Peyer's patch (tissue), 4 donors: ENCODE measurements around the gene HIC2.
"Not testable (repeated sequence)": the region's sequence is repeated elsewhere in the genome, so short reads cannot be mapped to it uniquely, and the experiment has no call there.

Source experiments
- POLR2A ChIP-seq, 2 donors: fragments of 450-650 bp; IDR thresholded peaks; one replicate each; pipeline ENCODE4 v1.5.1; 2017; ENCODE audit warnings: antibody characterized with exemption in 2 of 2, mild to moderate bottlenecking in 2 of 2, moderate library complexity in 2 of 2
- TF ChIP-seq, protein P1 (sequence below), 6 experiments: fragments of 450-650 bp in 4 of 6; fragments of 200-600 bp in 2 of 6; sonication (generic) in 1 of 6; IDR thresholded peaks; one replicate each; pipeline ENCODE4 v1.5.1; 2017 to 2019; ENCODE audit warnings: antibody characterized with exemption in 6 of 6, mild to moderate bottlenecking in 3 of 6, moderate library complexity in 1 of 6

DNA sequence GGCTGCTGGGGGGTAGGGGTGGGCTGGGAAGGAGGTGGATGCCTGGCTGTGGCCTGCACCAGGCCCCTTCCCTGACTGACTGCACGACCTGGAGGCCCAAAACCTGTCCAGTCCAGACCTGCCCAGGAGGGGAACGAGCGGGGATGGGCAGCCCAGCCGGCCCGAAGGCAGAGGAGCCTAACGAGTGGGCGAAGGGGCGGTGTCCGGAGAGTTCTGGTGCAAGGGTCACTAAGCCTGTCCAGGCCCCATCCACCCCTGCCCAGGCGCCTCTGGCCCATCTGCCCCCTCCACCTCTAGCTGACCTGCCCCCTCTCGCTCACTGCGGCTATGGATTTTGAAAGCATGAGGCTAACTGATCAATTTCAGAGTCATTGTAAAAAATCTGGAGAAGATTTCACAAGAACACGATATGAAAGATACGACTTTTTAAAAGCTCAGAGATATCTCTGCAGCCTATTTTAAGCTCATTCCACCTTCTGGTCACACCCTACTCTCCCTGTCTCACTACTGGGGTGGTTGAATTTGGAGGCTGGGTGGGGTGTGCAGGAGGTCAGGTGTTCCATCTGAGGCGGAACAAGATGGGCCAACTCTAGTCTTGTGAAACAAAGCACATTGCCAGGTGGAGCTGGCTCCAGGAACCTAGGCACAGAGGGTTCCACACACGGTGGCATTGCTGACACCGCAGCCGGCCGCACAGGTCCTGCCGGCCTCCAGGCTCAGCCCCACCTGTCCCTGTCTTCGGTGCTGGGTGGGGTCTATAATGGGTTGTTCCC is 15.8 kb upstream of the HIC2 start:
- not testable (repeated sequence) for TF ChIP-seq POLR2A (IDR thresholded peaks at IDR 0.05)
- TF ChIP-seq, protein P1, sequence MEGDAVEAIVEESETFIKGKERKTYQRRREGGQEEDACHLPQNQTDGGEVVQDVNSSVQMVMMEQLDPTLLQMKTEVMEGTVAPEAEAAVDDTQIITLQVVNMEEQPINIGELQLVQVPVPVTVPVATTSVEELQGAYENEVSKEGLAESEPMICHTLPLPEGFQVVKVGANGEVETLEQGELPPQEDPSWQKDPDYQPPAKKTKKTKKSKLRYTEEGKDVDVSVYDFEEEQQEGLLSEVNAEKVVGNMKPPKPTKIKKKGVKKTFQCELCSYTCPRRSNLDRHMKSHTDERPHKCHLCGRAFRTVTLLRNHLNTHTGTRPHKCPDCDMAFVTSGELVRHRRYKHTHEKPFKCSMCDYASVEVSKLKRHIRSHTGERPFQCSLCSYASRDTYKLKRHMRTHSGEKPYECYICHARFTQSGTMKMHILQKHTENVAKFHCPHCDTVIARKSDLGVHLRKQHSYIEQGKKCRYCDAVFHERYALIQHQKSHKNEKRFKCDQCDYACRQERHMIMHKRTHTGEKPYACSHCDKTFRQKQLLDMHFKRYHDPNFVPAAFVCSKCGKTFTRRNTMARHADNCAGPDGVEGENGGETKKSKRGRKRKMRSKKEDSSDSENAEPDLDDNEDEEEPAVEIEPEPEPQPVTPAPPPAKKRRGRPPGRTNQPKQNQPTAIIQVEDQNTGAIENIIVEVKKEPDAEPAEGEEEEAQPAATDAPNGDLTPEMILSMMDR (IDR thresholded peaks at IDR 0.05): not testable (repeated sequence)
